SK-N-SH treated with all-trans-retinoic acid at 6 μM for 48 hours (cell line): Measurements from ENCODE around the gene MYOCD.
"Not testable (repeated sequence)": the region's sequence is repeated elsewhere in the genome, so short reads cannot be mapped to it uniquely, and the experiment has no call there.

Experiments used
- ATAC-seq: fragments of 200-7000 bp; cut with Tn5 transposase; 3 replicates; pipeline ENCODE4 v1.9.1; 2020; ENCODE audit warnings: mild to moderate bottlenecking, moderate library complexity
- ARNTL ChIP-seq: fragments of 450-650 bp; formaldehyde crosslinking; IDR thresholded peaks from 2 replicates; pipeline ENCODE4 v1.5.0; 2020; ENCODE audit warnings: low read depth, mild to moderate bottlenecking, moderate library complexity, borderline replicate concordance
- BACH2 ChIP-seq: fragments of 250-450 bp; sonication (Bioruptor Pico); IDR thresholded peaks from 2 replicates; pipeline ENCODE4 v1.9.0; 2021; ENCODE audit warnings: mild to moderate bottlenecking, borderline replicate concordance
- CSDC2 ChIP-seq: fragments of 250-450 bp; sonication (Bioruptor Pico); IDR thresholded peaks from 2 replicates; pipeline ENCODE4 v1.5.0; 2020; ENCODE audit warnings: mild to moderate bottlenecking, moderate library complexity
- CSRNP3 ChIP-seq: fragments of 250-450 bp; sonication (Bioruptor Pico); IDR thresholded peaks from 2 replicates; pipeline ENCODE4 v1.5.1; 2021; ENCODE audit warnings: mild to moderate bottlenecking, moderate library complexity
- ESRRG ChIP-seq: fragments of 250-450 bp; sonication (Bioruptor Pico); IDR thresholded peaks from 2 replicates; pipeline ENCODE4 v1.6.1; 2021; ENCODE audit warnings: mild to moderate bottlenecking
- GLIS3 ChIP-seq: fragments of 250-450 bp; sonication (Bioruptor Pico); IDR thresholded peaks from 2 replicates; pipeline ENCODE4 v1.5.0; 2020; ENCODE audit warnings: mild to moderate bottlenecking, moderate library complexity
- ISL1 ChIP-seq: fragments of 250-450 bp; sonication (Bioruptor Pico); IDR thresholded peaks from 2 replicates; pipeline ENCODE4 v2.1.2; 2022; ENCODE audit warnings: mild to moderate bottlenecking, moderate library complexity
- PPARA ChIP-seq: fragments of 250-450 bp; sonication (Bioruptor Pico); IDR thresholded peaks from 2 replicates; pipeline ENCODE4 v1.5.0; 2020; ENCODE audit warnings: mild to moderate bottlenecking, borderline replicate concordance
- RARB ChIP-seq: fragments of 250-450 bp; sonication (Bioruptor Pico); IDR thresholded peaks from 2 replicates; pipeline ENCODE4 v1.8.0; 2021; ENCODE audit warnings: mild to moderate bottlenecking, moderate library complexity
- TCF4 ChIP-seq: fragments of 250-450 bp; sonication (Bioruptor Pico); IDR thresholded peaks from 2 replicates; pipeline ENCODE4 v1.8.0; 2021; ENCODE audit warnings: mild to moderate bottlenecking, moderate library complexity, borderline replicate concordance
- TSHZ2 ChIP-seq: fragments of 250-450 bp; sonication (Bioruptor Pico); IDR thresholded peaks from 2 replicates; pipeline ENCODE4 v1.5.0; 2020; ENCODE audit warnings: mild to moderate bottlenecking, moderate library complexity
- ZC3H10 ChIP-seq: fragments of 250-450 bp; sonication (Bioruptor Pico); IDR thresholded peaks from 2 replicates; pipeline ENCODE4 v1.5.1; 2021; ENCODE audit warnings: mild to moderate bottlenecking, moderate library complexity
- ZFP3 ChIP-seq: fragments of 250-450 bp; sonication (Bioruptor Pico); IDR thresholded peaks from 2 replicates; pipeline ENCODE4 v1.5.0; 2020; ENCODE audit warnings: mild to moderate bottlenecking, moderate library complexity
- ZFP30 ChIP-seq: fragments of 450-650 bp; formaldehyde crosslinking; IDR thresholded peaks from 2 replicates; pipeline ENCODE4 v1.5.0; 2022; ENCODE audit warnings: mild to moderate bottlenecking, moderate library complexity
- ZNF565 ChIP-seq: fragments of 450-650 bp; formaldehyde crosslinking; conservative IDR thresholded peaks from 2 replicates; pipeline ENCODE4 v1.5.0; 2020; ENCODE audit warnings: low read depth, mild to moderate bottlenecking, moderate library complexity
- ZNF70 ChIP-seq: fragments of 450-650 bp; formaldehyde crosslinking; IDR thresholded peaks from 2 replicates; pipeline ENCODE4 v1.5.0; 2020; ENCODE audit warnings: mild to moderate bottlenecking, moderate library complexity
- ZNF8 ChIP-seq: fragments of 450-650 bp; formaldehyde crosslinking; IDR thresholded peaks from 2 replicates; pipeline ENCODE4 v1.5.0; 2020; ENCODE audit warnings: mild to moderate bottlenecking, moderate library complexity
- TF ChIP-seq, protein P1 (sequence below): fragments of 250-450 bp; sonication (Bioruptor Pico); IDR thresholded peaks from 2 replicates; pipeline ENCODE4 v1.5.1; 2020; ENCODE audit warnings: low read depth, mild to moderate bottlenecking, moderate library complexity
- TF ChIP-seq, protein P2 (sequence below): fragments of 250-450 bp; sonication (Bioruptor Pico); IDR thresholded peaks from 2 replicates; pipeline ENCODE4 v1.8.0; 2021; ENCODE audit warnings: low read depth, mild to moderate bottlenecking, moderate library complexity, borderline replicate concordance
- TF ChIP-seq, protein P3 (sequence below): fragments of 250-450 bp; sonication (Bioruptor Pico); IDR thresholded peaks from 2 replicates; pipeline ENCODE4 v1.8.0; 2020; ENCODE audit warnings: mild to moderate bottlenecking, moderate library complexity, borderline replicate concordance

Gene MYOCD

DNA sequence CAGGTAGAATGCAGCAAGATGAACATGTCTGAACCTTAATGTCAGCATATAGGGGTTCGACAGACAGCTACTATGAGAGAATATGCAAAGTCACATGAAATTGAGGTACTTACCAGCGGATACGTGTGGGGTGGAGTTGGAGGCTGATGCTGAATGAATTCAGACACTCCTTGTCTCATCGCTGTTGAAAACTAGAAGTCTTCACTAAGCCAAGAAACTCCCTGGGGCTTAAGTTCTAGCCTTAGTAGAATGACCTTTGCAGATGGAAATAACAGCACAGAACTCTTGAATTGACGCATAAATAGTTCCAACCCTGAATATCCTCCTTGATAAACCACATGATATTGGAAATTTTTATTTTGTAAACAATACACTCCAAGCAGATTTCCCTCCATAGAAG is 32.9 kb upstream of the MYOCD start (continued):
- TF ChIP-seq, protein P1, sequence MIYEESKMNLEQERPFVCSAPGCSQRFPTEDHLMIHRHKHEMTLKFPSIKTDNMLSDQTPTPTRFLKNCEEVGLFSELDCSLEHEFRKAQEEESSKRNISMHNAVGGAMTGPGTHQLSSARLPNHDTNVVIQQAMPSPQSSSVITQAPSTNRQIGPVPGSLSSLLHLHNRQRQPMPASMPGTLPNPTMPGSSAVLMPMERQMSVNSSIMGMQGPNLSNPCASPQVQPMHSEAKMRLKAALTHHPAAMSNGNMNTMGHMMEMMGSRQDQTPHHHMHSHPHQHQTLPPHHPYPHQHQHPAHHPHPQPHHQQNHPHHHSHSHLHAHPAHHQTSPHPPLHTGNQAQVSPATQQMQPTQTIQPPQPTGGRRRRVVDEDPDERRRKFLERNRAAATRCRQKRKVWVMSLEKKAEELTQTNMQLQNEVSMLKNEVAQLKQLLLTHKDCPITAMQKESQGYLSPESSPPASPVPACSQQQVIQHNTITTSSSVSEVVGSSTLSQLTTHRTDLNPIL (CRISPR knock-in tag), result no peak
- no peak for TF ChIP-seq BACH2 (CRISPR knock-in tag)

- no peak for ATAC-seq
- TF ChIP-seq ESRRG (CRISPR knock-in tag) (no peak), GLIS3 (CRISPR knock-in tag) (no peak), ZNF8 (CRISPR knock-in tag) (no peak), ARNTL (CRISPR knock-in tag) (no peak), PPARA (CRISPR knock-in tag) (no peak), RARB (CRISPR knock-in tag) (no peak), ZNF565 (no peak), TSHZ2 (CRISPR knock-in tag) (no peak), ISL1 (no peak), ZFP30 (CRISPR knock-in tag) (no peak), CSDC2 (CRISPR knock-in tag) (no peak), ZFP3 (no peak), ZNF70 (CRISPR knock-in tag) (no peak), BACH2 (CRISPR knock-in tag) (no peak), CSRNP3 (CRISPR knock-in tag) (no peak), TCF4 (CRISPR knock-in tag) (no peak)
- TF ChIP-seq, protein P2, sequence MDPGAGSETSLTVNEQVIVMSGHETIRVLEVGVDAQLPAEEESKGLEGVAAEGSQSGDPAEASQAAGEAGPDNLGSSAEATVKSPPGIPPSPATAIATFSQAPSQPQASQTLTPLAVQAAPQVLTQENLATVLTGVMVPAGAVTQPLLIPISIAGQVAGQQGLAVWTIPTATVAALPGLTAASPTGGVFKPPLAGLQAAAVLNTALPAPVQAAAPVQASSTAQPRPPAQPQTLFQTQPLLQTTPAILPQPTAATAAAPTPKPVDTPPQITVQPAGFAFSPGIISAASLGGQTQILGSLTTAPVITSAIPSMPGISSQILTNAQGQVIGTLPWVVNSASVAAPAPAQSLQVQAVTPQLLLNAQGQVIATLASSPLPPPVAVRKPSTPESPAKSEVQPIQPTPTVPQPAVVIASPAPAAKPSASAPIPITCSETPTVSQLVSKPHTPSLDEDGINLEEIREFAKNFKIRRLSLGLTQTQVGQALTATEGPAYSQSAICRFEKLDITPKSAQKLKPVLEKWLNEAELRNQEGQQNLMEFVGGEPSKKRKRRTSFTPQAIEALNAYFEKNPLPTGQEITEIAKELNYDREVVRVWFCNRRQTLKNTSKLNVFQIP (CRISPR knock-in tag), result no peak
Measured at GRCh38 chr17:12634789-12635414, 30.8 kb upstream of the MYOCD start.

DNA sequence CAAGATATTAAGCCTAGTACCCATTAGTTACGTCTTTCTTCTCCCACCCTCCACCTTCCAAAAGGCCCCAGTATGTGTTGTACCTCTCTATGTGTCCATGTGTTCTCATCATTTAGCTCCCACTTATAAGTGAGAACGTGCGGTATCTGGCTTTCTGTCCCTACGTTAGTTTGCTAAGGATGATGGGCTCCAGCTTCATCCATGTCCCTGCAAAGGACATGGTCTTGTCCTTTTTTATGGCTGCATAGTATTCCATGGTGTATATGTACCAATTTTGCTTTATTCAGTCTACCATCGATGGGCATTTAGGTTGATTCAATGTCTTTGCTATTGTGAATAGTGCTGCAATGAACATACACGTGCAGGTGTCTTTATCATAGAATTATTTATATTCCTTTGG is 29.7 kb upstream of the MYOCD start:
- ATAC-seq, result not testable (repeated sequence)

- ATAC-seq, result no peak
- TF ChIP-seq ZNF8 (CRISPR knock-in tag) (no peak), PPARA (CRISPR knock-in tag) (no peak), RARB (CRISPR knock-in tag) (no peak), ISL1 (no peak), TSHZ2 (CRISPR knock-in tag) (no peak), BACH2 (CRISPR knock-in tag) (no peak), ZNF565 (no peak), ZC3H10 (CRISPR knock-in tag) (no peak)
- TF ChIP-seq, protein P3, sequence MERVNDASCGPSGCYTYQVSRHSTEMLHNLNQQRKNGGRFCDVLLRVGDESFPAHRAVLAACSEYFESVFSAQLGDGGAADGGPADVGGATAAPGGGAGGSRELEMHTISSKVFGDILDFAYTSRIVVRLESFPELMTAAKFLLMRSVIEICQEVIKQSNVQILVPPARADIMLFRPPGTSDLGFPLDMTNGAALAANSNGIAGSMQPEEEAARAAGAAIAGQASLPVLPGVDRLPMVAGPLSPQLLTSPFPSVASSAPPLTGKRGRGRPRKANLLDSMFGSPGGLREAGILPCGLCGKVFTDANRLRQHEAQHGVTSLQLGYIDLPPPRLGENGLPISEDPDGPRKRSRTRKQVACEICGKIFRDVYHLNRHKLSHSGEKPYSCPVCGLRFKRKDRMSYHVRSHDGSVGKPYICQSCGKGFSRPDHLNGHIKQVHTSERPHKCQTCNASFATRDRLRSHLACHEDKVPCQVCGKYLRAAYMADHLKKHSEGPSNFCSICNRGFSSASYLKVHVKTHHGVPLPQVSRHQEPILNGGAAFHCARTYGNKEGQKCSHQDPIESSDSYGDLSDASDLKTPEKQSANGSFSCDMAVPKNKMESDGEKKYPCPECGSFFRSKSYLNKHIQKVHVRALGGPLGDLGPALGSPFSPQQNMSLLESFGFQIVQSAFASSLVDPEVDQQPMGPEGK (CRISPR knock-in tag), result no peak
- TF ChIP-seq, protein P1 (CRISPR knock-in tag), result no peak
- TF ChIP-seq, all 23 proteins: peak for 0
Measured at GRCh38 chr17:12637015-12637414, 28.7 kb upstream of the MYOCD start.
